ENCODE measurements around the gene PRKG1. TPM values are rescaled to one million over a fixed set of nuclear protein-coding genes. Genes with fewer than 3 reads are reported as not detected.

Gene PRKG1
- total RNA-seq, 1 experiment from 2014 or later: 7.4 TPM

- CTCF ChIA-PET: no interaction called here
Measured at GRCh38 chr10:51821045-51821444, 746.8 kb downstream of the PRKG1 start.

GRCh38 chr10:51821745-51822144 lies 747.5 kb downstream of the PRKG1 start:
- Histone ChIP-seq H3K4me1 (ENCODE audit: insufficient read depth, low read length) (no peaks in the 10 kb centered on the region), H3K79me2 (ENCODE audit: low read length) (no peaks in the 10 kb centered on the region), H3K9me2 (replicated peaks; ENCODE audit: low read length) (no peaks in the 10 kb centered on the region), H3K9ac (ENCODE audit: low read length) (no peak overlapping the region), H3K27me3 (ENCODE audit: low read length) (no peaks in the 10 kb centered on the region), H3K4me2 (ENCODE audit: low read length) (no peak overlapping the region), H3F3A (ENCODE audit: low read length, unreplicated experiment) (no peaks in the 10 kb centered on the region), H3K36me3 (ENCODE audit: low read depth, low read length) (no peaks in the 10 kb centered on the region), H3K9me3 (ENCODE audit: low read length) (no peaks in the 10 kb centered on the region), H3K4me3 (ENCODE audit: low read length) (no peak overlapping the region), H3K27ac (ENCODE audit: low read length) (no peak overlapping the region), H2AFZ (ENCODE audit: low read length) (no peak overlapping the region), H4K20me1 (ENCODE audit: low read length) (no peaks in the 10 kb centered on the region)
- POLR2A ChIA-PET (ENCODE audit: unreplicated experiment): no interaction called here
- intact Hi-C loops (cut with micrococcal nuclease): no loop called here
- CTCF ChIA-PET: no interaction called here
- ATAC-seq (no peak), DNase-seq (no peak)
- TF ChIP-seq EZH2 (IDR thresholded peaks at IDR 0.05; ENCODE audit: low read length, unreplicated experiment) (no peak), EZH2phosphoT487 (IDR thresholded peaks at IDR 0.05; ENCODE audit: borderline replicate concordance, low read length) (no peak), CTCF (conservative IDR thresholded peaks at IDR 0.05; ENCODE audit: low read depth, low read length) (no peak)
- no TSS peak for BruUV-seq (replicated peaks)

More at GRCh38 chr10:51821045-51821444, 746.8 kb downstream of the PRKG1 start:
- intact Hi-C loops (cut with micrococcal nuclease): no loop called here
- Histone ChIP-seq H2AFZ (ENCODE audit: low read length) (no peak overlapping the region), H3K27ac (ENCODE audit: low read length) (no peak overlapping the region), H3K4me2 (ENCODE audit: low read length) (no peak overlapping the region), H3K9ac (ENCODE audit: low read length) (no peak overlapping the region), H3K36me3 (ENCODE audit: low read depth, low read length) (no peaks in the 10 kb centered on the region), H3K9me2 (replicated peaks; ENCODE audit: low read length) (no peaks in the 10 kb centered on the region), H3F3A (ENCODE audit: low read length, unreplicated experiment) (no peaks in the 10 kb centered on the region), H3K79me2 (ENCODE audit: low read length) (no peaks in the 10 kb centered on the region), H3K4me3 (ENCODE audit: low read length) (no peak overlapping the region), H4K20me1 (ENCODE audit: low read length) (no peaks in the 10 kb centered on the region), H3K4me1 (ENCODE audit: insufficient read depth, low read length) (no peaks in the 10 kb centered on the region), H3K27me3 (ENCODE audit: low read length) (no peaks in the 10 kb centered on the region), H3K9me3 (ENCODE audit: low read length) (no peaks in the 10 kb centered on the region)
- no peak for TF ChIP-seq EZH2phosphoT487 (IDR thresholded peaks at IDR 0.05; ENCODE audit: borderline replicate concordance, low read length)
- TF ChIP-seq EZH2 (IDR thresholded peaks at IDR 0.05; ENCODE audit: low read length, unreplicated experiment): no peak
- no peak for TF ChIP-seq CTCF (conservative IDR thresholded peaks at IDR 0.05; ENCODE audit: low read depth, low read length)
- BruUV-seq (replicated peaks): no TSS peak
- DNase-seq (no peak), ATAC-seq (no peak)
- POLR2A ChIA-PET (ENCODE audit: unreplicated experiment): no interaction called here

- TF ChIP-seq CTCF (conservative IDR thresholded peaks at IDR 0.05; ENCODE audit: low read depth, low read length) (no peak), EZH2phosphoT487 (IDR thresholded peaks at IDR 0.05; ENCODE audit: borderline replicate concordance, low read length) (no peak), EZH2 (IDR thresholded peaks at IDR 0.05; ENCODE audit: low read length, unreplicated experiment) (no peak)
- H3K4me2 ChIP-seq (ENCODE audit: low read length): peak overlapping the region; percentile 43
- H3F3A ChIP-seq (ENCODE audit: low read length, unreplicated experiment): peaks cover 5% of the 10 kb centered on the region
- ChIA-PET POLR2A (ENCODE audit: unreplicated experiment) (interaction anchor here (0.6 kb wide), 1 partner anchor 13 kb away, joined by 6 read pairs; no protein-coding TSS in a partner anchor), CTCF (interaction anchor here (0.5 to 0.6 kb wide), 2 partner anchors 96 to 435 kb away, joined by 4 to 9 read pairs; no protein-coding TSS in a partner anchor)
- intact Hi-C loops (cut with micrococcal nuclease): loop anchor here (1.0 to 10.0 kb wide), 3 partner anchors 28 to 222 kb away; no protein-coding TSS in a partner anchor
- DNase-seq: peak; percentile 100
- peak overlapping the region; percentile 55 for H3K9ac ChIP-seq (ENCODE audit: low read length)
- no peaks in the 10 kb centered on the region for H4K20me1 ChIP-seq (ENCODE audit: low read length)
- no peak overlapping the region for H3K4me3 ChIP-seq (ENCODE audit: low read length)
- H3K27me3 ChIP-seq (ENCODE audit: low read length): no peaks in the 10 kb centered on the region
- peak overlapping the region; percentile 53 for H2AFZ ChIP-seq (ENCODE audit: low read length)
- no peaks in the 10 kb centered on the region for H3K9me2 ChIP-seq (replicated peaks; ENCODE audit: low read length)
- peak; percentile 100 for ATAC-seq
- H3K36me3 ChIP-seq (ENCODE audit: low read depth, low read length): no peaks in the 10 kb centered on the region
- peak overlapping the region; percentile 85 for H3K27ac ChIP-seq (ENCODE audit: low read length)
- H3K4me1 ChIP-seq (ENCODE audit: insufficient read depth, low read length): peaks cover 14% of the 10 kb centered on the region
- peaks cover 5% of the 10 kb centered on the region; the same call in 1 of the 2 replicates for H3K9me3 ChIP-seq (ENCODE audit: low read length)
- no TSS peak for BruUV-seq (replicated peaks)
- H3K79me2 ChIP-seq (ENCODE audit: low read length): no peaks in the 10 kb centered on the region
Measured at GRCh38 chr10:51832652-51833383, 758.5 kb downstream of the PRKG1 start.
